Glutamatergic neuron (in vitro differentiated cells): Measurements from ENCODE around the gene ANKRD33B. TPM values are rescaled to one million over a fixed set of nuclear protein-coding genes. Genes with fewer than 3 reads are reported as not detected.

Experiments
- DNase-seq: peaks from one replicate; pipeline ENCODE4 v3.0.0; 2022
- H3K27ac Mint-ChIP-seq: one replicate; pipeline ENCODE4 v1.8.0; 2020; ENCODE audit warnings: mild to moderate bottlenecking, mixed read lengths, inconsistent platforms; ENCODE audit not compliant: unreplicated experiment
- H3K27me3 Mint-ChIP-seq: one replicate; pipeline ENCODE4 v1.8.0; 2020; ENCODE audit warnings: mild to moderate bottlenecking, moderate library complexity, mixed read lengths, inconsistent platforms; ENCODE audit not compliant: unreplicated experiment
- H3K36me3 Mint-ChIP-seq: one replicate; pipeline ENCODE4 v1.8.0; 2020; ENCODE audit warnings: mild to moderate bottlenecking, mixed read lengths, inconsistent platforms; ENCODE audit not compliant: unreplicated experiment
- H3K4me1 Mint-ChIP-seq: one replicate; pipeline ENCODE4 v1.8.0; 2020; ENCODE audit warnings: mild to moderate bottlenecking, low read depth, mixed read lengths, inconsistent platforms; ENCODE audit not compliant: unreplicated experiment
- H3K4me3 Mint-ChIP-seq: one replicate; pipeline ENCODE4 v1.8.0; 2020; ENCODE audit warnings: mild to moderate bottlenecking, mixed read lengths, inconsistent platforms; ENCODE audit not compliant: unreplicated experiment
- H3K9me3 Mint-ChIP-seq: one replicate; pipeline ENCODE4 v1.8.0; 2020; ENCODE audit warnings: mild to moderate bottlenecking, moderate library complexity, mixed read lengths, inconsistent platforms; ENCODE audit not compliant: unreplicated experiment
- CTCF ChIP-seq: fragments of 200-600 bp; sonication (generic); IDR thresholded peaks from one replicate; pipeline ENCODE4 v1.5.0; 2021; ENCODE audit not compliant: partially characterized antibody, unreplicated experiment
- total RNA-seq: library from RNA; stranded (reverse); fragmentation: NEBNext Ultra II Directional; extraction: Animal tissue kit (Norgen Biotek cat#: 25700); gene quantifications from one replicate; pipeline ENCODE4 v1.2.1, GENCODE V29; 2021; ENCODE audit not compliant: unreplicated experiment

ANKRD33B gene
- total RNA-seq, 1 donor from 2014 or later, result 14.5 TPM

GRCh38 chr5:10585518-10585915 lies 21.6 kb downstream of the ANKRD33B start:
- peaks cover 4% of the 10 kb centered on the region for H3K27me3 Mint-ChIP-seq
- H3K27ac Mint-ChIP-seq, result no peak overlapping the region
- no peak for TF ChIP-seq CTCF
- peaks cover 7% of the 10 kb centered on the region for H3K9me3 Mint-ChIP-seq
- H3K4me1 Mint-ChIP-seq, result peaks cover 62% of the 10 kb centered on the region
- no peak for DNase-seq
- H3K36me3 Mint-ChIP-seq, result peaks cover 4% of the 10 kb centered on the region
- H3K4me3 Mint-ChIP-seq, result no peak overlapping the region

- peaks cover 8% of the 10 kb centered on the region for H3K9me3 Mint-ChIP-seq
- no peak overlapping the region for H3K4me3 Mint-ChIP-seq
- peaks cover 4% of the 10 kb centered on the region for H3K27me3 Mint-ChIP-seq
- H3K36me3 Mint-ChIP-seq, result peaks cover 4% of the 10 kb centered on the region
- no peak for TF ChIP-seq CTCF
- no peak for DNase-seq
- H3K4me1 Mint-ChIP-seq, result peaks cover 66% of the 10 kb centered on the region
- no peak overlapping the region for H3K27ac Mint-ChIP-seq
Measured at GRCh38 chr5:10586008-10586407, 22.1 kb downstream of the ANKRD33B start.

- Mint-ChIP-seq H3K4me3 (no peak overlapping the region), H3K27ac (no peak overlapping the region), H3K4me1 (peaks cover 65% of the 10 kb centered on the region), H3K36me3 (peaks cover under 1% of the 10 kb centered on the region), H3K9me3 (peaks cover 8% of the 10 kb centered on the region), H3K27me3 (peaks cover 4% of the 10 kb centered on the region)
- DNase-seq, result no peak
- no peak for TF ChIP-seq CTCF
Measured at GRCh38 chr5:10586555-10586954, 22.7 kb downstream of the ANKRD33B start.

- TF ChIP-seq CTCF, result no peak
- H3K27ac Mint-ChIP-seq, result peak overlapping the region; percentile 95
- H3K36me3 Mint-ChIP-seq, result no peaks in the 10 kb centered on the region
- peak overlapping the region; percentile 63 for H3K4me3 Mint-ChIP-seq
- H3K4me1 Mint-ChIP-seq, result peaks cover 62% of the 10 kb centered on the region
- no peak for DNase-seq
- H3K27me3 Mint-ChIP-seq, result peaks cover 3% of the 10 kb centered on the region
- peaks cover 12% of the 10 kb centered on the region for H3K9me3 Mint-ChIP-seq
Measured at GRCh38 chr5:10588109-10588775, 24.4 kb downstream of the ANKRD33B start.

- Mint-ChIP-seq H3K4me3 (peak overlapping the region; percentile 63), H3K27me3 (peaks cover 3% of the 10 kb centered on the region), H3K36me3 (no peaks in the 10 kb centered on the region), H3K9me3 (peaks cover 12% of the 10 kb centered on the region), H3K4me1 (peaks cover 57% of the 10 kb centered on the region), H3K27ac (peak overlapping the region; percentile 95)
- TF ChIP-seq CTCF, result no peak
- no peak for DNase-seq
Measured at GRCh38 chr5:10588779-10589447, 25.0 kb downstream of the ANKRD33B start.
